NT2/D1 (cell line): ENCODE measurements around the gene INKA1.

Experiments used
- SUZ12 ChIP-seq: IDR thresholded peaks from 2 replicates; pipeline ENCODE4 v1.6.1; 2011; ENCODE audit not compliant: insufficient read length, insufficient read depth; ENCODE audit errors: extremely low read depth
- YY1 ChIP-seq: IDR thresholded peaks from 2 replicates; pipeline ENCODE4 v1.6.1; 2011; ENCODE audit not compliant: insufficient read length, insufficient read depth

- TF ChIP-seq YY1 = no peak
- TF ChIP-seq SUZ12 = no peak
Observed at GRCh38 chr3:49794431-49794830, 8.6 kb upstream of the INKA1 start.
